ENCODE data around the gene ADAP1.

ADAP1 gene

GRCh38 chr7:988426-988911, 34.0 kb upstream of the ADAP1 start:
- no peak for DNase-seq

DNA sequence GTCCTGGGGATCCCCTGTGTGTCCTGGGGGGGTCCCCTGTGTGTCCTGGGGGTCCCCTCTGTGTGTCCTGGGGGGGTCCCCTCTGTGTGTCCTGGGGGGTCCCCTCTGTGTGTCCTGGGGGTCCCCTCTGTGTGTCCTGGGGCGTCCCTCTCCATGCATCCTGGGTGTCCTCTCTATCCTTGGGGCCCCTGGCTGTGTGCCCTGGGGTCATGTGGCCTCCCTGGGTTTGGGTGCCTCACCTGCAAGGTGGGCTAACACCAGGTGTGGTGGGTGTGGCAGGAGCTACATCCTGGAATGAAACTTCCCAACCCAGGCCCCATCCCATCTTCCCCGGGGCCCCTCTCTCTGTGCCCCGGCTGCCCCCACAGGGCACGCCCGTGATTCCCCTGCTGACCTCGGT, 33.4 kb upstream of the ADAP1 start:
- no peak for DNase-seq

GRCh38 chr7:986766-987751, 32.6 kb upstream of the ADAP1 start:
- no peak for DNase-seq

- DNase-seq: no peak
Measured at GRCh38 chr7:985915-986741, 31.6 kb upstream of the ADAP1 start.

DNA sequence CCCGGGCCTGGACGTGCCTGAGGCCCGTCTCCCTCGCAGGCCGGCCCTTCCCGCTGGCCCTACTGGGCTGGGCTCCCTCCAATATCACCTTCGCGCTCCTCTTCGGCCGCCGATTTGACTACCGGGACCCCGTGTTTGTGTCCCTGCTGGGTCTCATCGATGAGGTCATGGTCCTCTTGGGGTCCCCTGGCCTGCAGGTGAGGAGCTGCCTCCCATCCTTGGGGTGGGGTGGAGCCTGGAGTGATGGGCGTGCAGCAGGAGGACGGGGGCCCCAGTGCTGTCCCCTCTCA, 30.6 kb upstream of the ADAP1 start:
- no peak for DNase-seq

DNA sequence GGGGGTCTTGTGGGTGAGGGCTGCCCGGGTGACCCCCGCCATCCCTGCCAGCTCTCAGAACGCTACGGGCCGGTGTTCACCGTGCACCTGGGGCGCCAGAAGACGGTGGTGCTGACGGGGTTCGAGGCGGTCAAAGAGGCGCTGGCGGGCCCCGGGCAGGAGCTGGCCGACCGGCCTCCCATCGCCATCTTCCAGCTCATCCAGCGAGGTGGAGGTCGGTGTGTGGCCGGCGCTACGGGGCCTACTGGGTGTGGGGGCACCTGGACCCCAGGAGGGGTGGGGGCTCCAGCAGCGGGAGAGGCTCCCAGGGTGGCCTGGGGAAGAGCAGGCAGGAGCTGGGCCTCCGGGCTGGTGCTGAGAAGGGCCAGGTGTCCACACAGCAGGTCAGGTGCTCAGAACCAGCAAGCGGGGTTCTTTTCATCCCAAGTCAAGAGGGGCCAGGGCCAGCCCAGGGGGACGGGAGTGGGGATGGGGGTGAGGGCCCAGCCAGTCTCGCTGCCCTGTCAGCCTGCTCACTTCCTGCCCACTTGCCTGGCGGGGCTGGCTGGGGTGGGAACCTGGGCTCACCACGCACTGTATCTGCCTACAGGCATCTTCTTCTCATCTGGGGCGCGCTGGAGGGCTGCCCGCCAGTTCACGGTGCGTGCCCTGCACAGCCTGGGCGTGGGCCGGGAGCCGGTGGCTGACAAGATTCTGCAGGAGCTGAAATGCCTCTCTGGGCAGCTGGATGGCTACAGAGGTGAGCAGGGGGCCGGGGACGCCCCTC, 30.1 kb upstream of the ADAP1 start:
- DNase-seq: no peak

DNA sequence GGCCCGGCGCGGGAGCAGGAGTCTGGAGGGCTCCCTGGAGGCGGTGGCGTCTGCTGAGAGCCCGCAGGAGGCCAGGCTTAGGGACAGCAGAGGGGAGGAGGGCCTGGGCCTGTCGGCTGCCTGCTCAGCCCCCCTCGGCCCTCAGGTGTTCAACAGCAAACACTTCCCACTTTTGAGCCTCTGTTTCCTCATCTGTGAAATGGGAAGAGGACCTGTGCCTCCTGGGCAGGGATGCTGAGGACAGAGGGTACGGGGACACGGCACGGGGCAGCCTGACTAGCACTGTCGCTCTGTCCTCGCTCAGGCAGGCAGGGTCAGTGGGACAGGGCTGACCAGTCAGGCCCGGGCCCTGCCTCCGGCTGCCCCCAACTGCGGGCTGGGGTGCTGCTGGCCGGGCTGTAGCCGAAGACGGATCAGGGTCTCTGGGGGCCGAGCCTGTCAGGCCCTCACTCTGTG, 29.2 kb upstream of the ADAP1 start:
- DNase-seq: no peak

GRCh38 chr7:983004-983615, 28.6 kb upstream of the ADAP1 start, which contains the start of gene CYP2W1:
TSS of gene CYP2W1 (plus strand) at chr7:983181. CDS start at chr7:983212, 31 bp downstream.
- DNase-seq: no peak

DNA sequence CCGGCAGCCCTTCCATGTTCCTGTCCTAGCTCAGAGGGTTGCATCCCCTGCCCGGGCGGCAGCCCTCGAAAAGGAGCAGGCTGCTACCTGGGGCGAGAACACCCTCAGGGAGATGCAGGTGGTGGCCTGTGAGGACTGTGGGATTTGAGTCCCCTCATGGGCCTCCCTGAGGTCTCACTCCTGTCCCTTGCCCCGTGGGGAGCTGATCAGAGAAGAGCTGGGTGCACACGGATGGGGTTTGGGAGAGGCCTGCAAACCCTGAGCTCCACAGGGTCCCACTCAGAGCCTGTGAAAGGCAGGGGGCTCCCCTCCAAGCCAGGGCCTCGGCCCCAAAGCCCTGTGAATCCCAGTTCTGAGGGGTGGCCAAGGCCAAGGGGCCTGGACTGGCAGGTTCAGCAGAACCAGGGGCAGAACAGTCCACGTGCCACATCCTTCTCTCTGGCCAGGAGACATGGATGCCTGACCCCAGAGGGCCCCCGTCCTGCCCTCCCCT, 28.1 kb upstream of the ADAP1 start:
- no peak for DNase-seq

- no peak for DNase-seq
Measured at GRCh38 chr7:981793-982510, 27.5 kb upstream of the ADAP1 start.

GRCh38 chr7:979886-980571, 25.5 kb upstream of the ADAP1 start:
- DNase-seq: no peak

GRCh38 chr7:979151-979550, 24.7 kb upstream of the ADAP1 start:
- no peak for DNase-seq

GRCh38 chr7:978416-979091, 24.1 kb upstream of the ADAP1 start:
- no peak for DNase-seq

- no peak for DNase-seq
Measured at GRCh38 chr7:978049-978346, 23.5 kb upstream of the ADAP1 start.

DNA sequence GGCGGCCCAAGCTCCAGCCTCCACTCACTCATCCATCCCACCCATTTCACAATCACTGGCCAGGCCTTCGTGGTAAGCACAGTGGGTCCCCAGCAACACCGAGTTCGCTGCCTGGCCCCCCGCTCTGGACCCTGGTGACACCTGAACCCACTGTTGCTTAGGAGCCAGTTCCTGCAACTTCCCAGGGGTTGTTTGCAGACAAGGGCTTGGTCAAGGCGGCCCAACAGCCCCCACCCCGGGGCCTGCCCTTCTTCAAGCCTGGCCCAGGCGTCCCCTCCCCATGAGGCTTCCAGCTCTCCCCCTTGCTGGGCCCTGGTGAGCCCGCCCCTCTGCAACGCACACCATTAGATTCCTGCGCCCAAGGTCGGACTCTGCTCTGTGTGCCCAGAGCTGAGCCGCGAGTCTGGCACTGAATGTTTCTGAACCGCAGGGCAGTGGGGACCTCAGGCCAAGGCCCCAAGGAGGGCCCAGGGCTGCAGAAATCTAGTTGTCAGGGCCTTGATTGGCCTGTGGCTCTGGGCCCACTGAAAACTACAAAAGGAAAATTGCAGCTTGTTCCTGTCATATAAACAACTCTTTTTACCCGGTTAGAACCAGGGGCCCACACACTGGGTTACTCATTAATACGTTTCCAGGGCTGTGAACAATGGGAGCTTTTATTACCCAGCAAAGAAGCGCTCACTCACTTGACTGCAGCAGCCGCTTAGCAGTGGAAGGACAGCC, 23.0 kb upstream of the ADAP1 start:
- DNase-seq: no peak

DNA sequence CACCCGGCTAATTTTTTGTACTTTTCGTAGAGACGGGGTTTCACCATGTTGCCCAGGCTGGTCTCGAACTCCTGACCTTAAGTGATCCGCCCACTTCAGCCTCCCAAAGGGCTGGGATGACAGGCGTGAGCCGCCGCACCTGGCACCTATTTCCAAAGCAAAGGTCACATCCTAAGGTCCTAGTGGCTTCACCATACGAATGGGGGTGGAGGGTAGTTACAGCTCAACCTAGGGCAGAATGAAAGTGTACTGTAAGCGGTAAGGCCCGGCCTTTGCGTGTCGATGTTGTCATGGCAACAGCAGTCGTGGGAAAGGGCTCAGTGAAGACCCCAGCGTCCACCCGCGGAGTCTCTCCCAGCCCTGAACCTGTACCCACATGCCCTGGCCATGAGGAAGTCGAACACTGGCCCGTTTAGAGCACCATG, 22.4 kb upstream of the ADAP1 start:
- DNase-seq: no peak

- no peak for DNase-seq
Measured at GRCh38 chr7:975702-976473, 21.4 kb upstream of the ADAP1 start.

DNA sequence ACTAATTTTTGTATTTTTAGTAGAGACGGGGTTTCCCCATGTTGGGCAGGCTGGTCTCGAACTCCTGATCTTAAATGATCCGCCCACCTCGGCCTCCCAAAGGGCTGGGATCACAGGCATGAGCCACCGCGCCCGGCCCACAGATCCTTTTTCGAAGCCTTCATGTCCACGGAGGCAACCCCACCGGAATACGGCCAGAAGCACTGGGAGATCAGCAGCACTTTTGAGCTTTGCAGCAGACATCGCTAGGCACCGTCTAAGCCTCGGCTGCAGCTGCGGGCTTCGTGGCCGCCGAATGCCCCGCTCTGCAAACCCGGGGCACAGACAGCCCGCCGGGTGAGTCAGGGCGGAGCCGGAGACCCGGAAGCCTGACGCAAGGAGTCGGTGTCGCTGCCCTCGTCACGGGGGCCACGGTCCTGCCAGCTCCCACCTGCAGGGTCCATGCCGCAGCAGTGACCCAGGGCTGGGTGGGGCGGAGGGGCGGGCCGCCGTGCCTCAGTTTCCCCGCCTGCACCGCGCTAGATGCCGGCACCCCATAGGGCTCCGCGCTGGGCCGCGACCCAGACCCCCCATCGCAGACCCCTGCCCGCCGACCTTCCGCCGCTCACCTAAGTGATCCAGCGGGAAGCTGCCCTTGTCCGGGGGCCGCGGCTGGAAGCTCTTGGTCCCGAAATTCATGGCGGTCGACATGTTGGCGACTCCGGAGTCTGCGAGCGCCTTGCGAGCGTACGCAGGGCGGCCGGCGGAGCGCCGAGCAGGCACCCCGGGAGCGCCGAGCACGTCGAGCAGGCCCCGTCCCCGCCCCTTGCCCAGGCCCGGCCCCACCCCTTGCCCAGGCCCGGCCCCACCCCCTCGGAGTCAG, 20.6 kb upstream of the ADAP1 start, which contains the start of gene COX19:
Gene COX19 (minus strand): TSS at position 730 of the 862 bp plus-strand sequence. CDS start 40 bp downstream, at position 690.
- peak; percentile 79 for DNase-seq
